Subcutaneous abdominal adipose tissue (tissue), 5 donors: ENCODE measurements around the gene TRIO.

Experiments
- H3K27ac ChIP-seq: one replicate; pipeline ENCODE4 v1.7.0; 2013; ENCODE audit warnings: low read depth, mild to moderate bottlenecking, inconsistent platforms, low read length, moderate library complexity
- H3K27me3 ChIP-seq, 5 donors: one replicate each; pipeline ENCODE4 v1.7.0; 2013; ENCODE audit warnings: low read length in 5 of 5, inconsistent platforms in 1 of 5; ENCODE audit not compliant: control insufficient read depth in 5 of 5, insufficient read depth in 4 of 5
- H3K36me3 ChIP-seq, 5 donors: one replicate each; pipeline ENCODE4 v1.7.0; 2013; ENCODE audit warnings: low read length in 5 of 5; ENCODE audit not compliant: control insufficient read depth in 5 of 5, insufficient read depth in 5 of 5
- H3K4me1 ChIP-seq, 5 donors: one replicate each; pipeline ENCODE4 v1.7.0; 2013; ENCODE audit warnings: low read length in 5 of 5, mild to moderate bottlenecking in 3 of 5, moderate library complexity in 1 of 5; ENCODE audit not compliant: control insufficient read depth in 5 of 5, insufficient read depth in 5 of 5
- H3K4me3 ChIP-seq, 5 donors: one replicate each; pipeline ENCODE4 v1.7.0; 2013; ENCODE audit warnings: low read length in 5 of 5, low read depth in 1 of 5
- H3K9ac ChIP-seq, 5 donors: one replicate each; pipeline ENCODE4 v1.7.0; 2013; ENCODE audit warnings: low read length in 5 of 5, mild to moderate bottlenecking in 4 of 5, moderate library complexity in 3 of 5
- H3K9me3 ChIP-seq, 5 donors: one replicate each; pipeline ENCODE4 v1.7.0; 2013; ENCODE audit warnings: low read length in 5 of 5; ENCODE audit not compliant: control insufficient read depth in 5 of 5
- donor health status: healthy.
- donor health status: healthy.
- donor health status: healthy.
- donor health status: healthy.
- donor health status: healthy.

TRIO gene

GRCh38 chr5:14237317-14238086 lies 94.4 kb downstream of the TRIO start:
- Histone ChIP-seq H3K36me3 (no peaks in the 10 kb centered on the region), H3K27ac (no peak overlapping the region), H3K4me1 (peaks cover 0 to 12% (median 6%) of the 10 kb centered on the region in 5 donors), H3K9ac (no peak overlapping the region), H3K9me3 (no peaks in the 10 kb centered on the region), H3K27me3 (no peaks in the 10 kb centered on the region), H3K4me3 (no peak overlapping the region)

GRCh38 chr5:14238272-14238671 lies 95.1 kb downstream of the TRIO start:
- no peaks in the 10 kb centered on the region for H3K36me3 ChIP-seq
- peaks cover 0 to 17% (median 6%) of the 10 kb centered on the region in 5 donors for H3K4me1 ChIP-seq
- no peak overlapping the region for H3K4me3 ChIP-seq
- no peak overlapping the region for H3K9ac ChIP-seq
- no peak overlapping the region for H3K27ac ChIP-seq
- no peaks in the 10 kb centered on the region for H3K9me3 ChIP-seq
- no peaks in the 10 kb centered on the region for H3K27me3 ChIP-seq

- no peaks in the 10 kb centered on the region for H3K9me3 ChIP-seq
- no peaks in the 10 kb centered on the region for H3K27me3 ChIP-seq
- no peak overlapping the region for H3K4me3 ChIP-seq
- H3K27ac ChIP-seq = no peak overlapping the region
- H3K36me3 ChIP-seq = no peaks in the 10 kb centered on the region
- peaks cover 0 to 17% (median 6%) of the 10 kb centered on the region in 5 donors for H3K4me1 ChIP-seq
- H3K9ac ChIP-seq = no peak overlapping the region
Observed at GRCh38 chr5:14239404-14239803, 96.3 kb downstream of the TRIO start.

GRCh38 chr5:14239951-14240350 lies 96.8 kb downstream of the TRIO start:
- Histone ChIP-seq H3K9ac (no peak overlapping the region), H3K4me1 (peaks cover 0 to 17% (median 6%) of the 10 kb centered on the region in 5 donors), H3K27me3 (no peaks in the 10 kb centered on the region), H3K27ac (no peak overlapping the region), H3K9me3 (no peaks in the 10 kb centered on the region), H3K4me3 (no peak overlapping the region), H3K36me3 (no peaks in the 10 kb centered on the region)

- Histone ChIP-seq H3K4me3 (no peak overlapping the region), H3K9me3 (no peaks in the 10 kb centered on the region), H3K4me1 (peaks cover 0 to 17% (median 6%) of the 10 kb centered on the region in 5 donors), H3K27ac (no peak overlapping the region), H3K27me3 (no peaks in the 10 kb centered on the region), H3K9ac (no peak overlapping the region), H3K36me3 (no peaks in the 10 kb centered on the region)
Observed at GRCh38 chr5:14240359-14240758, 97.2 kb downstream of the TRIO start.

- Histone ChIP-seq H3K36me3 (no peaks in the 10 kb centered on the region), H3K27ac (no peak overlapping the region), H3K4me3 (no peak overlapping the region), H3K9me3 (no peaks in the 10 kb centered on the region), H3K4me1 (peaks cover 0 to 22% (median 6%) of the 10 kb centered on the region in 5 donors), H3K27me3 (no peaks in the 10 kb centered on the region), H3K9ac (no peak overlapping the region)
Observed at GRCh38 chr5:14241141-14241540, 98.0 kb downstream of the TRIO start.

- H3K4me1 ChIP-seq = peaks cover 0 to 27% (median 14%) of the 10 kb centered on the region in 5 donors
- no peaks in the 10 kb centered on the region for H3K36me3 ChIP-seq
Observed at GRCh38 chr5:14242447-14242846, 99.3 kb downstream of the TRIO start.

GRCh38 chr5:14242871-14243383 lies 99.8 kb downstream of the TRIO start:
- H3K36me3 ChIP-seq = no peaks in the 10 kb centered on the region
- no peak overlapping the region for H3K27ac ChIP-seq
- no peak overlapping the region for H3K9ac ChIP-seq
- peaks cover 0 to 23% (median 13%) of the 10 kb centered on the region in 5 donors for H3K4me1 ChIP-seq
- H3K27me3 ChIP-seq = no peaks in the 10 kb centered on the region
- no peaks in the 10 kb centered on the region for H3K9me3 ChIP-seq
- no peak overlapping the region for H3K4me3 ChIP-seq

More at GRCh38 chr5:14242447-14242846, 99.3 kb downstream of the TRIO start:
- H3K27me3 ChIP-seq = no peaks in the 10 kb centered on the region
- no peak overlapping the region for H3K4me3 ChIP-seq
- H3K9ac ChIP-seq = no peak overlapping the region
- H3K9me3 ChIP-seq = no peaks in the 10 kb centered on the region
- H3K27ac ChIP-seq = no peak overlapping the region

GRCh38 chr5:14243766-14244165 lies 100.6 kb downstream of the TRIO start:
- Histone ChIP-seq H3K27me3 (no peaks in the 10 kb centered on the region), H3K27ac (no peak overlapping the region), H3K4me1 (peaks cover 0 to 17% (median 8%) of the 10 kb centered on the region in 5 donors), H3K36me3 (no peaks in the 10 kb centered on the region), H3K9ac (no peak overlapping the region), H3K4me3 (no peak overlapping the region), H3K9me3 (no peaks in the 10 kb centered on the region)

- H3K36me3 ChIP-seq = no peaks in the 10 kb centered on the region
- no peaks in the 10 kb centered on the region for H3K9me3 ChIP-seq
- no peaks in the 10 kb centered on the region for H3K27me3 ChIP-seq
- no peak overlapping the region for H3K27ac ChIP-seq
- H3K9ac ChIP-seq = no peak overlapping the region
- no peak overlapping the region for H3K4me3 ChIP-seq
- peaks cover 0 to 22% (median 12%) of the 10 kb centered on the region in 5 donors for H3K4me1 ChIP-seq
Observed at GRCh38 chr5:14244721-14245120, 101.6 kb downstream of the TRIO start.
